ENCODE measurements around the gene TSPYL1. TPM values are rescaled to one million over a fixed set of nuclear protein-coding genes. Genes with fewer than 3 reads are reported as not detected.
A peak's percentile ranks its signal among the peaks of the same experiment; 100 is the strongest.
"Not testable (repeated sequence)": the region's sequence is repeated elsewhere in the genome, so short reads cannot be mapped to it uniquely, and the experiment has no call there.

The TSPYL1 gene
- total RNA-seq, 2 donors from 2014 or later, result 199 to 216 TPM

GRCh38 chr6:116287689-116288282 is 8.1 kb upstream of the TSPYL1 start:
- no peaks in the 10 kb centered on the region for H3K9me3 ChIP-seq (ENCODE audit: control insufficient read depth, low read length, poor library complexity, severe bottlenecking)
- DNase-seq, result no peak
- H3K27ac Mint-ChIP-seq, result no peak overlapping the region
- no peaks in the 10 kb centered on the region for H3K36me3 Mint-ChIP-seq (ENCODE audit: low read depth)
- peak; percentile 83 for ATAC-seq
- H3K4me1 Mint-ChIP-seq, result no peaks in the 10 kb centered on the region
- H3K4me3 Mint-ChIP-seq, result no peak overlapping the region
- H3K27me3 Mint-ChIP-seq, result no peaks in the 10 kb centered on the region

- no peak overlapping the region for H3K4me3 Mint-ChIP-seq
- H3K4me1 Mint-ChIP-seq, result peaks cover 4% of the 10 kb centered on the region
- no peaks in the 10 kb centered on the region for H3K36me3 Mint-ChIP-seq (ENCODE audit: low read depth)
- ATAC-seq (no peak), DNase-seq (no peak)
- H3K27me3 Mint-ChIP-seq, result no peaks in the 10 kb centered on the region
- no peaks in the 10 kb centered on the region for H3K9me3 ChIP-seq (ENCODE audit: control insufficient read depth, low read length, poor library complexity, severe bottlenecking)
- H3K27ac Mint-ChIP-seq, result no peak overlapping the region
Measured at GRCh38 chr6:116286773-116287358, 7.1 kb upstream of the TSPYL1 start.

DNA sequence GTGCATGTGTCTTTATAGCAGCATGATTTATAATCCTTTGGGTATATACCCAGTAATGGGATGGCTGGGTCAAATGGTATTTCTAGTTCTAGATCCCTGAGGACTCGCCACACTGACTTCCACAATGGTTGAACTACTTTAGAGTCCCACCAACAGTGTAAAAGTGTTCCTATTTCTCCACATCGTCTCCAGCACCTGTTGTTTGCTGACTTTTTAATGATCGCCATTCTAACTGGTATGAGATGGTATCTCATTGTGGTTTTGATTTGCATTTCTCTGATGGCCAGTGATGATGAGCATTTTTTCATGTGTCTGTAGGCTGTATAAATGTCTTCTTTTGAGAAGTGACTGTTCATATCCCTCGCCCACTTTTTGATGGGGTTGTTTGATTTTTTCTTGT is 5.3 kb upstream of the TSPYL1 start:
- H3K36me3 Mint-ChIP-seq (ENCODE audit: low read depth); H3K4me3 Mint-ChIP-seq; H3K27ac Mint-ChIP-seq; ATAC-seq; DNase-seq; H3K9me3 ChIP-seq (ENCODE audit: control insufficient read depth, low read length, poor library complexity, severe bottlenecking); H3K27me3 Mint-ChIP-seq: not testable (repeated sequence)
- peaks cover 13% of the 10 kb centered on the region for H3K4me1 Mint-ChIP-seq

DNA sequence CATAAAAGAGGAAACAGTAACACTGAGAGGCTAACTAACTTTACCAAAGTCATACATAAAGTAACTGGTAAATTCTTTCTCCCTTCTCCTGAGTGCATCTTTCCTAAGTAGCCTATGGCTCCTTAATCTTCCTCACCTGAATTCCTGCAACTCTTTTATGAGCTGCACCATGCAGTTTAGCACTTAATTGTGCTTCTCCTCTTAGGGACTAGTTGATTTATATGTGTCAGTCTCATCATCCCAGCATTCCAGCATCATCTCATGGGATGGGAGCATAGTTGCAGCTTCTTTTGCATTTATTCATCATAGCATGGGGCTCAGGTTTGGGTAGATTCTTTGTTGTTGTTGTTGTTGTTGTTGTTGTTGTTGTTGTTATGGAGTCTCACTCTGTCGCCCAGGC is 3.5 kb upstream of the TSPYL1 start:
- Mint-ChIP-seq H3K4me1 (peaks cover 21% of the 10 kb centered on the region), H3K27me3 (no peaks in the 10 kb centered on the region), H3K36me3 (ENCODE audit: low read depth) (peaks cover 7% of the 10 kb centered on the region), H3K4me3 (no peak overlapping the region), H3K27ac (peak overlapping the region; percentile 41)
- no peaks in the 10 kb centered on the region for H3K9me3 ChIP-seq (ENCODE audit: control insufficient read depth, low read length, poor library complexity, severe bottlenecking)
- no peak for ATAC-seq
- no peak for DNase-seq

DNA sequence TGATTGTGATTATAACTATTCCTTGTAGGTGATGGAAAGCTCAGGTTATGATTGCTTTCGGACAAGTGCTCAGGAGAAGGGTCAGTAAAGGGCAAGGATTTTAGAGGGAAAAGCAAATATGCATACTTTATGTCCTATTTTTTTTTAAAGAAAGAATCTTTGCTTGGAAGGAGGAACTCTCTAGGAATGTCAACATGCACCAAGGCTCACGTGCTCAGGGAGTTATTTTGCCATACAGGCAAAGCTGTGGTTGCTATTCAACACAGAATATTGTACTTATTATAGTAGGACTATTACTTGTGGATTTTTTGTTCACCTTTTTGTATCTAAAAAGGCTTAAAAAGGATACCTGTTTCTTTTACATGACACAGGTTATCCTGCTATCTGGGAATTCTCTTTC is 3.0 kb upstream of the TSPYL1 start:
- DNase-seq (no peak), ATAC-seq (no peak)
- Mint-ChIP-seq H3K4me3 (no peak overlapping the region), H3K27me3 (no peaks in the 10 kb centered on the region), H3K36me3 (ENCODE audit: low read depth) (peaks cover 7% of the 10 kb centered on the region), H3K27ac (peak overlapping the region; percentile 41), H3K4me1 (peaks cover 25% of the 10 kb centered on the region)
- no peaks in the 10 kb centered on the region for H3K9me3 ChIP-seq (ENCODE audit: control insufficient read depth, low read length, poor library complexity, severe bottlenecking)

- Mint-ChIP-seq H3K27me3 (no peaks in the 10 kb centered on the region), H3K27ac (peak overlapping the region; percentile 98), H3K36me3 (ENCODE audit: low read depth) (peaks cover 15% of the 10 kb centered on the region), H3K4me3 (peak overlapping the region; percentile 99), H3K4me1 (peaks cover 34% of the 10 kb centered on the region)
- ATAC-seq, result no peak
- H3K9me3 ChIP-seq (ENCODE audit: control insufficient read depth, low read length, poor library complexity, severe bottlenecking), result no peaks in the 10 kb centered on the region
- DNase-seq, result no peak
Measured at GRCh38 chr6:116280933-116281316, 1.2 kb upstream of the TSPYL1 start.

DNA sequence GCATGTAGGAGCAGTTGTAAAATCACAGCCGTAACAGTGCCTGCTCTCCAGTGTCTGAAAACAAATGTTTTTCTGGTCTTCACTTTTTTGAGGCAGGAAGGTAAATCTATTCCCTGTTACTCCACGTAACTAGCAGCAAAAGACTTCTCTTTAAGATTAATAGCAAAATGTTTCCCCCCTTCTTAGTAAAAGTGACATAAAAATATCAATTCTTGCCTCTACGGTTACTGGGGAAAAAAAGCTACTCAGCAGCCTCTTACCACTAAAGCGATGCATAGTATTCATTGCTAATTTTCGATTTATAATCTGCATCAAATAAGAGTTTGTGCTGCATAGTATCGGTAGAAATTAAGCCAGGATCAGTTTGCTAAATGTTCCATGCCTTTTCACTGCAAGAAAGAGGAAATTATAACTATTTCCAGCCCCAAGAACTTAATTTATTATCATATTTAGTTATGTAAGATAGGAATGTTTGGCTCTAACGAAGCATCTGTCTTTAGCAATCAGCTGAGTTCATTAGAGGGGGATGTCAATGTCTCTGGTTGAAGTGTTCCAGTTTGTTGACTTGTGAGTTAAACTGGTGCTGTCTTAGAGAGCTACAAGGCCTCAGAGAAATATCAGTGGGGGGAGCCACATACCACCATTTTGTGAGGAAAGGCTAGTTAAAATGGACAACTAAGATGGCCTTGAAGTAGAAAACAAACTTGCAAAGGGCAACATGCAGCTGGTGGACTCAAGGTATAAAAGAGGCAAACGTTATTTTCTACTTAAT is 617 bp upstream of the TSPYL1 start:
- no peaks in the 10 kb centered on the region for H3K9me3 ChIP-seq (ENCODE audit: control insufficient read depth, low read length, poor library complexity, severe bottlenecking)
- peaks cover 17% of the 10 kb centered on the region for H3K36me3 Mint-ChIP-seq (ENCODE audit: low read depth)
- DNase-seq (no peak), ATAC-seq (no peak)
- peak overlapping the region; percentile 99 for H3K4me3 Mint-ChIP-seq
- peaks cover 38% of the 10 kb centered on the region for H3K4me1 Mint-ChIP-seq
- no peaks in the 10 kb centered on the region for H3K27me3 Mint-ChIP-seq
- H3K27ac Mint-ChIP-seq, result peak overlapping the region; percentile 98

- H3K36me3 Mint-ChIP-seq (ENCODE audit: low read depth), result peaks cover 17% of the 10 kb centered on the region
- DNase-seq, result peak in 1 of 3 donors; percentile 11
- no peaks in the 10 kb centered on the region for H3K9me3 ChIP-seq (ENCODE audit: control insufficient read depth, low read length, poor library complexity, severe bottlenecking)
- peak overlapping the region; percentile 98 for H3K27ac Mint-ChIP-seq
- H3K4me1 Mint-ChIP-seq, result peaks cover 47% of the 10 kb centered on the region
- no peak for ATAC-seq
- peak overlapping the region; percentile 99 for H3K4me3 Mint-ChIP-seq
- no peaks in the 10 kb centered on the region for H3K27me3 Mint-ChIP-seq
Measured at GRCh38 chr6:116278854-116279231, 887 bp downstream of the TSPYL1 start.

GRCh38 chr6:116278481-116278829 is 1.3 kb downstream of the TSPYL1 start:
- peak in 1 of 3 donors; percentile 5 for DNase-seq
- no peak for ATAC-seq
- Mint-ChIP-seq H3K4me3 (peak overlapping the region; percentile 99), H3K4me1 (peaks cover 47% of the 10 kb centered on the region), H3K27me3 (no peaks in the 10 kb centered on the region), H3K36me3 (ENCODE audit: low read depth) (peaks cover 17% of the 10 kb centered on the region), H3K27ac (peak overlapping the region; percentile 98)
- no peaks in the 10 kb centered on the region for H3K9me3 ChIP-seq (ENCODE audit: control insufficient read depth, low read length, poor library complexity, severe bottlenecking)

GRCh38 chr6:116277124-116277523 is 2.6 kb downstream of the TSPYL1 start:
- peak overlapping the region; percentile 98 for H3K27ac Mint-ChIP-seq
- no peak for ATAC-seq
- H3K27me3 Mint-ChIP-seq, result no peaks in the 10 kb centered on the region
- no peaks in the 10 kb centered on the region for H3K9me3 ChIP-seq (ENCODE audit: control insufficient read depth, low read length, poor library complexity, severe bottlenecking)
- peaks cover 47% of the 10 kb centered on the region for H3K4me1 Mint-ChIP-seq
- peak overlapping the region; percentile 99 for H3K4me3 Mint-ChIP-seq
- H3K36me3 Mint-ChIP-seq (ENCODE audit: low read depth), result peaks cover 17% of the 10 kb centered on the region
- no peak for DNase-seq

DNA sequence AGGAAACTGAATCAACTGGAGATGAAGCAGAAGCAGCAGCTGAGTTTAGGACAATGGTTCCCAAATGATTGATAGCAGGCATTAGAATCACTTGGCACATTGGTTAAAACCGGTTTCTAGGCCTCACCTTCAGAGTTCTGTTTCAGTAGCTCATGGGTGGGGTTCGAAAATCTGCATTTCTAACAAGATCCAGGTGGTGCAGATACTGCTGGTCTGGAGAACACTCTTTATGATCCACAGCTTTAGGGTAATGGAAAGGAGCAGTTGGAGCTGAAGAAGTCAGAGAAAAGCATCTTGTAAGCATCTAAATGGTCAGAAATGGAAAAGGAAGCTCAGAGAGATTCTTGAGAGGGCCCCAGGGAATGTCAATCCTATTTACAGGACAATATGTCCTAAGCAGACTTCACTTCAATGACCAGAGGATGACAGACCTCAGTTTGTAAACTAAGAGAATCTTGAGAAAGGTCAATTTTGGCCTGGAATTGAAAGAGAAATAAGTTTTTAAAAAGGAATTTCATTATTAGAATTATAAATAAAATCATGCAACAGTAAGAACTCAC is 8.5 kb downstream of the TSPYL1 start:
- Mint-ChIP-seq H3K4me3 (no peak overlapping the region), H3K27ac (peak overlapping the region; percentile 43), H3K4me1 (peaks cover 31% of the 10 kb centered on the region), H3K36me3 (ENCODE audit: low read depth) (peaks cover 5% of the 10 kb centered on the region), H3K27me3 (no peaks in the 10 kb centered on the region)
- ATAC-seq (no peak), DNase-seq (no peak)
- H3K9me3 ChIP-seq (ENCODE audit: control insufficient read depth, low read length, poor library complexity, severe bottlenecking), result no peaks in the 10 kb centered on the region

DNA sequence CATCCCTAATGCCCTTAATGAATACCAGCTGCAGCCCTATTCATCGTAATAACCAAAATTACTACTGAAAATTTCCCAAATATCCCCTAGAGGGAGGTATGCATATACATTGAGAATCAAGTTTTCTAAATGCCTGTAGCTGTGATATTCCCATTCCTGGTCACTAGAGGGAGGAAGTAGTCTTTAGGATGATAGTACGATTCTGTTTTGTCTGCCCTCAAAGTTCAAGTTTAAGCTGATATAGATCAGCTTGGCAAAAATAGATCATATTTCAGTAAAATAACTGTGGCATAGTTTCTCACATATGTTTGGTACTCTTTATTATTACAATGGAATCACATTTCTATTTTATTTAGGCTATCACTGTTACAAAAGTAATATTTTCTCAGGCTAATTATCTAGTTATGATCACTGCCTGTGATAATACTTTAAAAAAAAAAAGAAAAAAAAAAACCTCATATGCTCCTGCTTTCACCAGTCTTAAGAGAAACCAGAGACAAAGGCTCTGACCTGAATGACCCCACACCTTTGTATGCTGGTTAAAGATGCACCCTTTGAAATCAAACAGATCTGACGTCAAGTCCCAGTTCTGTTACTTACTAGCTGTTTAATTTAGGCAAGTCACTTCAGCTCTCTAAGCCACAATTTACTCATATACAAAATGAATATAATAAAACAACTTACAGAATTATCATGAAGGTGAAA is 11.0 kb downstream of the TSPYL1 start:
- H3K27ac Mint-ChIP-seq, result peak overlapping the region; percentile 21
- DNase-seq, result no peak

More for the DNA sequence above, 11.0 kb downstream of the TSPYL1 start:
- Mint-ChIP-seq H3K36me3 (ENCODE audit: low read depth) (peaks cover 5% of the 10 kb centered on the region), H3K27me3 (no peaks in the 10 kb centered on the region), H3K4me3 (no peak overlapping the region), H3K4me1 (peaks cover 19% of the 10 kb centered on the region)
- H3K9me3 ChIP-seq (ENCODE audit: control insufficient read depth, low read length, poor library complexity, severe bottlenecking), result no peaks in the 10 kb centered on the region
- ATAC-seq, result peak; percentile 91

Measured in T-helper 17 cell (primary cell).